Stimulated activated naive CD8-positive, alpha-beta T cell treated with anti-CD3 and anti-CD28 coated beads, Interleukin-15, Interleukin-2, amounts not matched to agents 100 ng/mL and 50 ng/mL, for 24 hours (primary cell): ENCODE data around the gene SPEG.

Source experiments
- H3K27ac Mint-ChIP-seq: one replicate; pipeline ENCODE4 v1.8.0; 2021; ENCODE audit warnings: mild to moderate bottlenecking, mixed read lengths
- H3K27me3 Mint-ChIP-seq: one replicate; pipeline ENCODE4 v1.8.0; 2021; ENCODE audit warnings: mixed read lengths
- H3K36me3 Mint-ChIP-seq: one replicate; pipeline ENCODE4 v1.8.0; 2021; ENCODE audit warnings: low read depth, mixed read lengths
- H3K4me1 Mint-ChIP-seq: one replicate; pipeline ENCODE4 v1.8.0; 2021; ENCODE audit warnings: low read depth, mixed read lengths
- H3K4me3 Mint-ChIP-seq: one replicate; pipeline ENCODE4 v1.8.0; 2021; ENCODE audit warnings: mild to moderate bottlenecking, mixed read lengths
- H3K9me3 Mint-ChIP-seq: one replicate; pipeline ENCODE4 v1.8.0; 2021; ENCODE audit warnings: mixed read lengths

The SPEG gene

DNA sequence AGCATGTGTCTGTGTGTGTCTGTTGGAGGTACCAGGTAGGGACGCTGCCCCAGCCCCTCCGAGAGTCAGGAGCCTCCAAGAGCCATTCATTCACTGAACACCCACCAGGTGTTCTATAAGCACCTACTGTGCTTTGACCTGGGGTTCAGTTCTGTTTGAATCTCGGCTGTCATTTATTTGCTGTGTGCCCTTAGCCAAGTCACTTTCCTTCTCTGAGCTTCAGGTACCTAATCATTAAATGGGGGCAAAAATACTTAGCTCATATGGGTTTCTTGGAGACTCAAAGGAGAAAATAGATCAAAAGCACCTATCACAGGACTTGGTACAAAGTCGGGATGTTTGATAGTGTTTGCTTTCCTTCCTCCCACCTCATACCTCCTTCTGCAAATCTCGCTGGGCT, 92.8 kb downstream of the SPEG start:
- H3K9me3 Mint-ChIP-seq, result no peaks in the 10 kb centered on the region
- no peaks in the 10 kb centered on the region for H3K36me3 Mint-ChIP-seq
- H3K4me3 Mint-ChIP-seq, result no peak overlapping the region
- H3K4me1 Mint-ChIP-seq, result peaks cover 6% of the 10 kb centered on the region
- H3K27me3 Mint-ChIP-seq, result peaks cover 63% of the 10 kb centered on the region
- no peak overlapping the region for H3K27ac Mint-ChIP-seq

- no peaks in the 10 kb centered on the region for H3K4me1 Mint-ChIP-seq
- no peaks in the 10 kb centered on the region for H3K9me3 Mint-ChIP-seq
- H3K4me3 Mint-ChIP-seq, result no peak overlapping the region
- H3K36me3 Mint-ChIP-seq, result no peaks in the 10 kb centered on the region
- H3K27me3 Mint-ChIP-seq, result peaks cover 41% of the 10 kb centered on the region
- no peak overlapping the region for H3K27ac Mint-ChIP-seq
Measured at GRCh38 chr2:219530048-219530963, 95.7 kb downstream of the SPEG start.

GRCh38 chr2:219531639-219532377, 97.2 kb downstream of the SPEG start:
- no peaks in the 10 kb centered on the region for H3K4me1 Mint-ChIP-seq
- no peaks in the 10 kb centered on the region for H3K9me3 Mint-ChIP-seq
- no peak overlapping the region for H3K4me3 Mint-ChIP-seq
- no peaks in the 10 kb centered on the region for H3K36me3 Mint-ChIP-seq
- peaks cover 28% of the 10 kb centered on the region for H3K27me3 Mint-ChIP-seq
- no peak overlapping the region for H3K27ac Mint-ChIP-seq

DNA sequence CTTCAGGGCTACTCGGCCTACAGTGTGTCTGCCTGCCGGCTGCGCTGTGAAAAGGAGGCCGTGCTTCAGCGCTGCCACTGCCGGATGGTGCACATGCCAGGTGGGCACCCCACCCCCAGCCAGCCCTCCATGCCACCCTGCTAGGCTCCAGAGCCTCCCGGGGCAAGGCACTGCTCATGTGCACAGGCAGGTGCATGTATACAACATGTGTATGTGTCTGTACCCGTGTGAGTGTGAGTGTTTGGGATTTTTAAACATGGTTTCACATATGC, 97.7 kb downstream of the SPEG start:
- Mint-ChIP-seq H3K36me3 (no peaks in the 10 kb centered on the region), H3K9me3 (no peaks in the 10 kb centered on the region), H3K27me3 (peaks cover 28% of the 10 kb centered on the region), H3K4me1 (no peaks in the 10 kb centered on the region), H3K4me3 (no peak overlapping the region), H3K27ac (no peak overlapping the region)

- Mint-ChIP-seq H3K9me3 (no peaks in the 10 kb centered on the region), H3K4me1 (no peaks in the 10 kb centered on the region), H3K27ac (no peak overlapping the region), H3K4me3 (no peak overlapping the region), H3K27me3 (peaks cover 19% of the 10 kb centered on the region), H3K36me3 (peaks cover 7% of the 10 kb centered on the region)
Measured at GRCh38 chr2:219533930-219534661, 99.5 kb downstream of the SPEG start.

DNA sequence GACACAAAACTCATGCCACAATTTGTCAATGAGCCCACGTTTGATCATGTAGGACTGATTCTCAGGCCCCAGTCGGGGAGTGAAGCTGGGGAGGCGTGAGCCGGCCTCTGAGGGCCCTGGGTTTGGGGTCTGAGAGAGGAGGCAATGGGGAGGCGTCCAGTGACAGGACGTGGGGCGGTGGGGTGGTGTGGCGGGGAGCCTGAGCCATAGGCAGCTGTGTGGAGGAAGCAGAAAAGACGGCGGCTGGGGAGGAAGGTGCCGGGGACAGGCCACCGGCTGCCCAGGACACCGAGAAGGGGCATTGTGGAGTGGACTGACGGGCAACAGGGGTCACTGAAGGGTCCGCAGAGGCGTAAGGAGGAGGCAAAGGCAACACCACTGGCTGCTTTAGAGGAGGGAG, 101.8 kb downstream of the SPEG start:
- no peak overlapping the region for H3K27ac Mint-ChIP-seq
- H3K4me3 Mint-ChIP-seq, result no peak overlapping the region
- peaks cover 3% of the 10 kb centered on the region for H3K27me3 Mint-ChIP-seq
- no peaks in the 10 kb centered on the region for H3K9me3 Mint-ChIP-seq
- H3K36me3 Mint-ChIP-seq, result peaks cover 8% of the 10 kb centered on the region
- peaks cover 4% of the 10 kb centered on the region for H3K4me1 Mint-ChIP-seq

GRCh38 chr2:219536967-219537366, 102.3 kb downstream of the SPEG start:
- H3K27me3 Mint-ChIP-seq, result peaks cover 3% of the 10 kb centered on the region
- H3K4me1 Mint-ChIP-seq, result peaks cover 7% of the 10 kb centered on the region
- H3K27ac Mint-ChIP-seq, result no peak overlapping the region
- no peak overlapping the region for H3K4me3 Mint-ChIP-seq
- peaks cover 8% of the 10 kb centered on the region for H3K36me3 Mint-ChIP-seq
- H3K9me3 Mint-ChIP-seq, result no peaks in the 10 kb centered on the region

DNA sequence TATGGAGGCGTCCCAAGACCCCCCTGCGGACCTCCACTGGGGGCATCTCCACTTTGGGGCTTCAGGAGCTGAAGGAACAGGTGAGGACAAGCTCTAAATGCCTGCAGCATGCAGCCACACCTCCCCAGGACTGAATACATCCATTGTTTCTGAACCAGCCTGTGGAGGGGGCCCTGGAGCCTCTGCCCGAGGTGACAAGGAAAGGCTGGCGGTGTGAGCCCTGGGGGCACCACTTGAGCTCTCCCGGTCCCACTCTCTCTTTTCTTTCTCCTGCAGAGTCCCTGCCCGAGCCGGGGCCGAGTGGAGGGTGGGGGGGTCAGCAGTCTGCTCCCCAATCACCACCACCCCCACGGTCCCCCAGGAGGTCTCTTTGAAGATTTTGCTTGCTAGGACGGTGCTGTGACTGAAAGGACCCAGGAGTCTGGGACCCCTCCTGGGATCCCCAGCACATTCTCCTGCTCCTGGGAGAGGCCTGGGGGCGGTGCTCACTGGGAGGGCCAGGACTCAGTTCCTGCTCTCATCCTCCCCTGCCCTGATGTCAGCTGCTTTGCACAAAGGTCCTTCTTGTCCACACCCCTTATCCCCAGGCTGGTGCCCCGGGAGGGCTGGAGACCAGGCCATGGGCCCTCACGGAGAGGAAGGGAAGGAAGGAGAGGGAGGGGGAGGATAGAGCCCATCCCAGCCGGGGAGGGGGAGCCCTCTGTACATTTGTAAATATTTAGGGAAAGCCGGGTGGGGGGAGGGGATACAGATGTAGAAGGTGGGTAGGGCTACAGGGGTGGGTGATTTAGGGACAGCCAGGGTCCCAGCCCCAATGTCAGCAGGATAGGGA, 103.2 kb downstream of the SPEG start:
- no peak overlapping the region for H3K27ac Mint-ChIP-seq
- no peaks in the 10 kb centered on the region for H3K27me3 Mint-ChIP-seq
- H3K36me3 Mint-ChIP-seq, result peaks cover 8% of the 10 kb centered on the region
- no peak overlapping the region for H3K4me3 Mint-ChIP-seq
- no peaks in the 10 kb centered on the region for H3K9me3 Mint-ChIP-seq
- peaks cover 16% of the 10 kb centered on the region for H3K4me1 Mint-ChIP-seq

DNA sequence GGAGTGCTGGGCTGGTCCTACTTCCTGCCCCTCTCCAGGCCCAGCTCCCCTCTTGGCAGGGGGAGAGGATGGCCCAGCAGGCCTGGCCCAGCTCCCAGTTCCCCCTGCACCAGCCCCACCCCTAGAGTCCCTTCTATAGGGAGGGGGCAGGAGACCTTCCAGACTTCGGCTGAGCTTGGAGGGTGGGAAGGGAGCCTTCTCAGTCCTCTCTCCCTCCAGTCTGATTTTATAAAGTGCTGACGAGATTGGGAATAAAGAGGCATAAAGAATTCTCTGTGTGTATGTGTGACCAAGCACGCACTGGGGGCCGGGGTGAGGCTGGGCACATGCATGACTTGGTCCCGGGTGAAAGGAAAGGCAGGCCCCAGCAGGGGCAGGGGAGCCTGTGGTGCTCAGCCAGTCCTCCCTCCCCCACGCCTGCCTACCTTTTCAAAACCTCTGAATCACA, 103.9 kb downstream of the SPEG start:
- Mint-ChIP-seq H3K9me3 (no peaks in the 10 kb centered on the region), H3K36me3 (peaks cover 8% of the 10 kb centered on the region), H3K4me1 (peaks cover 17% of the 10 kb centered on the region), H3K27ac (no peak overlapping the region), H3K4me3 (no peak overlapping the region), H3K27me3 (no peaks in the 10 kb centered on the region)

DNA sequence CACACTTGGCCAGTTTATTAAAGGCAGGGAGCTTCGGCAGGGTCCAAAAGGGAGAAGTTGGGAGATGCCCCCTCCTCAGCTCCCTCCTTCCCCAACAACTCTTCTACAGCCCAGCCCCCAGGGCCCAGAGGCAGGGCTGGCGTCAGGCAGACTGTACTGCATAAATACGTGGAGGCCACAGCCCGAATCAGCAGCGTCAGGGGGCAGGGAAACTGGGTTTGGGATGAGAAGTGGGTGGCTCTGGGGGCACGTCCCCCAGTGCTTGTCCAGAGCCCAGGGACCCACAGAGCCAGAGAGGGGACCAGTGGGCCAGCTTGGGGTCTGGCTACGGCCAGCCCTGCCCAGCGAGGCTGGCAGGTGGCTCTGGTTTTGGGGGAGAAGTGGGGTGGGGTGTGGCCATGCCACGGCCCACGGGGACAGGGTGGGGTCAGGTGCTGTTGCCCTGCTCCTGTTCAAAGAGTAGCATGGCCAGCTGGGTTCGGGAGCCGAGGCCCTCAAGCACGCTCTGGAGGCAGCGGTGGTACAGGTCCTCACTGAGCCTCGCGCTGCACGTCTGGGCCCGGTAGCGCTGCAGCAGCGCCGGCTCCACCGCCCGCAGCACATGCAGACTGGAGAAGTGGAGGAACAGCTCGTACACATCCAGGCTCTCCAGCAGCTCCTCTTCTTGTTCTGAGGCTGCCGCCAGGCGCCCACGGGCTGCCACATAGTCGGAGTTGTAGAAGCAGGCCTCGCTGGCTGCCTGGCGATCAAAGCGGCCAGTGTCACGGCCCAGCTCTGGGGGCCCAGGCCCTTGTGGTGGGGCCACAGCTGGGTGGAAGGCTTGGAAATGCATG, 104.5 kb downstream of the SPEG start:
- H3K4me3 Mint-ChIP-seq, result no peak overlapping the region
- no peaks in the 10 kb centered on the region for H3K27me3 Mint-ChIP-seq
- H3K4me1 Mint-ChIP-seq, result peaks cover 18% of the 10 kb centered on the region
- H3K27ac Mint-ChIP-seq, result no peak overlapping the region
- peaks cover 8% of the 10 kb centered on the region for H3K36me3 Mint-ChIP-seq
- H3K9me3 Mint-ChIP-seq, result no peaks in the 10 kb centered on the region

DNA sequence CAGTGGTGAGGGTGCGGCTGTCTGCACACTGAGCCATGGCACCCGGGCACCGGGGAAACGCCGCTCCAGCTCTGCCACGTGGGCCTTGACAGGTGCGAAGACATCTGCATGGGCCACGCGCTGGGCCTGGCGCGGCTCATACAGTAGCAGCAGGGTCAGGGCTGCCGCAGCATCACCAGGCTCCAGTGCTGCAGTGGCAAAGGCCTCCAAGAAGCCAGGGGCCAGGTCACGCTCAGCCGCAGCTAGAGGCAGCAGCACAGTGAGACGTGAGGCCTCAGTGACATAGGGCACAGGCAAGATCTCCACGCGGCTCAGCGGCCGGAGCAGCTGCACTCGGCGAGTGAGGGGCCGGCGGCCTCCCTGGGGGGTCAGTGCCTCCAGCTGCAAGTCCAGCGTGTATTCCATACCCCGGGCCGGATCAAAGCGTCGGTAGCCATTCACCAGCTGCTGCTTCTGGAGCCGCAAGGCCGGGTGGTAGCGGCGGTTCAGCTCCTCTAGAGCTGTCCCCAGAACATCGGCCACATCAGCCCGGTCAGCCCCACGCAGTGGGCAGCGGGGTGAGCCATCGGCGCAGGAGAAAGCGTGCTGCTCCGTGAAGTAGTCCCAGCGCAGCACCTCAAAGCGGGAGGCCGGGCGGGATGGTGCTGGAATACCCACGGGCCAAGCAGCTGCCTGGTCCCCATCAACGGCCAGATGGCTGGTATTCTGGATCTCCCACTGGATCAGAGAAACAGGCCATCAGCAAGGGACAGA, 105.5 kb downstream of the SPEG start:
- Mint-ChIP-seq H3K4me3 (no peak overlapping the region), H3K9me3 (no peaks in the 10 kb centered on the region), H3K4me1 (peaks cover 26% of the 10 kb centered on the region), H3K27ac (no peak overlapping the region), H3K36me3 (peaks cover 8% of the 10 kb centered on the region), H3K27me3 (peaks cover 7% of the 10 kb centered on the region)

GRCh38 chr2:219540784-219541504, 106.3 kb downstream of the SPEG start:
- Mint-ChIP-seq H3K4me1 (peaks cover 26% of the 10 kb centered on the region), H3K4me3 (no peak overlapping the region), H3K36me3 (peaks cover 8% of the 10 kb centered on the region), H3K9me3 (no peaks in the 10 kb centered on the region), H3K27me3 (peaks cover 12% of the 10 kb centered on the region), H3K27ac (no peak overlapping the region)
